Stimulated activated CD8-positive, alpha-beta memory T cell treated with anti-CD3 and anti-CD28 coated beads, Interleukin-4, amount 100 ng/mL, for 1 hour (primary cell): Measurements from ENCODE around the gene SDR42E2.
"Not testable (repeated sequence)": the region's sequence is repeated elsewhere in the genome, so short reads cannot be mapped to it uniquely, and the experiment has no call there.

Source experiments
- DNase-seq, 2 donors: peaks; one replicate each; pipeline ENCODE4 v3.0.0-alpha.2; 2020; ENCODE audit warnings: low read depth in 2 of 2, low spot score in 1 of 2

Gene SDR42E2

DNA sequence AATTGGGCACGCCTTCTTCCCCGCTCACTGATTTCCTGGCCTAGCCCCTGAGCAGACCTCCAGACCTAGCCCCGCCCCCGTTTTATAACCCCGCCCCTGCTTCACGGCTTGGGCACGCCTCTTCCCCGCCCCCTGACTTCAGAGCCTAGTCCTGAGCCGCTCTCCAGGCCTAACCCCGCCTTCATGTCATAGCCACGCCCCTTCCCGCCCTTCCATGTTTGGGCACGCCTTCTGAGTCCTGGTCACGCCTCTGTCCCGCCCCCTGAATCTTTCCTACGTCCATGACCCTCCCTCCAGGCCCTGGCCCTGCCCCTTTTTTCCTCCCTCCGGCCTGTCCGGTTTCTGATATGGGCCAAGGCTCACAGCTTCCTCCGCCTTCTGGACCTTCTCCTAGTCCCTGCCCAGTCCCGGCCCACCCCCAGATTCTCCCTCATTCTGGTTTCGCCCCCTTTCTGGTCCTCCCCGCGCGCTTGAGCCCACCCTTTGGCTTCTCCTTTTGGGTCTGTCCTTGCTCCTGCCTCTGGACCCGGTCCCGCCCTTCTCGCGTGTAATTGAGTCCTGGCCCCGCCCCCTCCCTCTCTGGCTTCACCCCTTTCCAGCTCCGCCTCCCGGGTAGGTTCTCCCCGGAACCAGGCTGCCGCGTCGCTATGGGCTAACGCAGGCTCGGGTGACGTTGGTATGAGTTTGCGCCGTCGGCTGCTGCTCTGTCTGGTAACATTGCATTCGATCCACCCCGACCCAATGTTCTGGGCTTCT is 28.6 kb downstream of the SDR42E2 start:
- DNase-seq = peak; percentile 99 to 100

DNA sequence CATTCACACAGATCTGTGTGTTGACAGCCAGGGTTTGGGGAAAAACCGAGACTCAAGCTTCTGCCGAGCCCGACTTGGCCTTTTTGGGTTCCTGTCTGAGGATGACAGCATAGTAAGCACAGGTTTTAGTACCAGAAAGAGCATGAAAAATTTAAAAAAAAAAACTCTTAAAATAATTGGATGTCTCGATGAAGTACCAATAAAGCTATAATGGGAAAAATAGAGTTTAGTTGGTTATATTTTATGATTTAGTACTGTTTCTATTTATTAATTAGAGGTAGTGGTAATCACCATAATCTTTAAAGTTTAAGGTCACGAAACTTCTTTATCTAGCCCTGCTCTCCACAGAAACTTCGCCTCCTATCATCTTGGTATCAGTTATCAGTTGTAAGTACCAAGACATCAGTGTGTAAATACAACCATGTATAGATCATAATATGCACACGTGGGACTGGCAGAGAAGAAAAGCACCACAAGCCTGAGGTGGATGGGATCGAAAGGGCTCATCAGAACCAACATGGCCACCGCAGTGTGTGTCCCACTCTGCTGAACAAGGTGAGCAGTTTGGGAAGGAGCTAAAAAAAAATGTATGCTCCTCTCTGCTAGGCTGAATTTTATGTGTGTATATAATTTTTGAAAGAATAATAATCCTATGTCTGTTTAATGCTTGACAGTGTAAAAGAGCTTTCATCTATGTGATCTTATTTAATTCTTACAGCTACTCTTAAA is 29.4 kb downstream of the SDR42E2 start:
- DNase-seq = no peak

- DNase-seq = peak in 1 of 2 donors; percentile 56
Measured at GRCh38 chr16:22192261-22193062, 30.2 kb downstream of the SDR42E2 start.

DNA sequence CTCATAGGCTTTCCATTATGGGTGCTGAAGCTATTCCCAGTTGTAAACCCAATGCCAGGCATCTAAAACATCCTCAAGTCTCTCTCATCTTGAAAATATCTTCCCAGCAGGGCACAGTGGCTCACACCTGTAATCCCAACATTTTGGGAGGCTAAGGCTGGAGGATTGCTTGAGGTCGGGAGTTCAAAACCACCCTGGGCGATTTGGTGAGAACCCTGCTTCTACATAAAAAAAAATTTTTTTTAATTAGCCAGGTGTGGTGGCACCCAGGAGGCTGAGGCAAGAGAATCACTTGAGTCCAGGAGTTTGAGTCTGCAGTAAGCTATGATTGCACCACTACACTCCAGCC is 30.7 kb downstream of the SDR42E2 start:
- no peak for DNase-seq

GRCh38 chr16:22194707-22195444 is 32.6 kb downstream of the SDR42E2 start:
- DNase-seq = no peak

GRCh38 chr16:22195445-22195694 is 33.1 kb downstream of the SDR42E2 start:
- DNase-seq = no peak

DNA sequence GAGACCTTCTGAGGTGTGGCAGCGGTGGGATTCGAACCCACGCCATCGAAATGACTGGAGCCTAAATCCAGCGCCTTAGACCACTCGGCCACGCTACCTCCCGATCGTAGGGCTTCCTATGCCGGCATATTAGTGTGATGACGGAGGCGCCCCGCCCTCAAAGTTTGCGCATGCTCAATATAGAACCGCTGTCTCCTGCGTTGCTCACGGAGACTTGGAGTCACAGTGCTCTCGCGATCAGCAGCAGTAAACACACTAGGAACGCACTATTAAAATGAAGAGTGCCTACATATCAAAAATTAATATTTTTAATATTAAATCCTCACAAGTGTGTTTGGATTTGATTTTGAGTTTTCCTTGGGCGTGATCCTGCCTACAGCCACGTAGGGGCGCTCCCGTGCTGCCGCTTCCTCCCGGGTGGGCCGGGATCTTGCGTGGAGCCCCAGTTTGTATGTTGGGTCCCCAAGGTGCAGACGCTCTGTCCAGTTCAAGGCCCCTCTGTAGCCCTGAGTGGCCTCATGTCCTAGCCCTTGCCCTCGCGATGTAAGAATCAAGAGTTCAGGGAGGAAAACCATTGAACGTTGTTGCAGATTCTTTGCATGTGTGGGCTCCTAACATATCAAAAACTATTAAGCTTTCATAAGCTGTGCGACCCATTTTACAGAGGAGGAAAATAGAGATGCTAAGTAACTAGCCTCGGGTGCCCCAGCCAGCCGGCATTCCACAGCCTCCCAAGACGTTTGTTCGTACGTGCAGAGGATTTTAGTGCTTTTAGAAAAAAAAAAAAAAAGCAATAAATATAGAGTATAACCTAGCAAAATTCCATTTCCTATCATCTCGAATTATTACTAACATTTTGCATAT is 33.6 kb downstream of the SDR42E2 start:
- DNase-seq = peak; percentile 79 to 87

DNA sequence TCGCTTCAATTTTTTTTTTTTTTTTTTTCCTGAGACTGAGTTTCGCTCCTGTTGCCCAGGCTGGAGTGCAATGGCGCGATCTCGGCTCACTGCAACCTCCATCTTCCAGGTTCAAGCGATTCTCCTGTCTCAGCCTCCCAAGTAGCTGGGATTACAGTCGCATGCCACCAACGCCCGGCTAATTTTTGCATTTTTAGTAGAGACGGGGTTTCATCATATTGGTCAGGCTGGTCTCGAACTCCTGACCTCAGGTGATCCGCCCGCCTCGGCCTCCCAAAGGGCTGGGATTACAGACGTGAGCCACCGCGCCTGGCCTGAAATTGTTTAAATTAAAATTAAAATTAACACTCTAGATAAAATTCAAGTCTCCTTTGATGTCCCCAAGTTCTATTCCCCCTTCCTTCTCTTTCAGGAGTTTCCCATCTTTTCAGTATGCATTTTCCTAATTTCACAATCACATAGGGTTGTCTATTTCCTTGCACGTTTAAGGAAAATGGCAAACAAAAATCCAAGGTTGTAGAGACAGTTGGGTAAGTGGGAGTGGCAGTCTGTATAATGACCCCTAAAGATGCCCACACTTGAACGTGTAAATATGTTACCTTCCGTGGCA is 34.4 kb downstream of the SDR42E2 start:
- DNase-seq = not testable (repeated sequence)

GRCh38 chr16:22198547-22199293 is 36.4 kb downstream of the SDR42E2 start:
- no peak for DNase-seq

GRCh38 chr16:22202261-22202637 is 39.9 kb downstream of the SDR42E2 start:
- DNase-seq = no peak

DNA sequence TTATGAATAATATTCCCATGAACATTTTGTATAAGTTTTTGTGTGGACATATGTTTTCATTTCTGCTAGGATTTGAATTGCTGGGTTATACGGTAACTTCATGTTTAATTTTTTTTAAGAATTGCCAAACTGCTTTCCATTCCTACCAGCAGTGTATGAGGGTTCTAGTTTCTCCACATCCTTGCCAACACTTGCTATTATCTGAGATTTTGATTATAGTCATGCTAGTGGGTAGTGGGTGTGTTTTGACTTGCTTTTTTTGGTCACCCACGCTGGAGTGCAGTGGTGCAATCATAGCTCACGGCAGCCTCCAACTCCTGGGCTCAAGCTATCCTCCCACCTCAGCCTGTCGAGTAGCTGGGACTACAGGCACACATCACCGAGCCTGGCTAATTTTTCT is 40.8 kb downstream of the SDR42E2 start:
- DNase-seq = no peak

GRCh38 chr16:22204091-22204655 is 41.9 kb downstream of the SDR42E2 start:
- DNase-seq = no peak

- no peak for DNase-seq
Measured at GRCh38 chr16:22205577-22206012, 43.3 kb downstream of the SDR42E2 start.

DNA sequence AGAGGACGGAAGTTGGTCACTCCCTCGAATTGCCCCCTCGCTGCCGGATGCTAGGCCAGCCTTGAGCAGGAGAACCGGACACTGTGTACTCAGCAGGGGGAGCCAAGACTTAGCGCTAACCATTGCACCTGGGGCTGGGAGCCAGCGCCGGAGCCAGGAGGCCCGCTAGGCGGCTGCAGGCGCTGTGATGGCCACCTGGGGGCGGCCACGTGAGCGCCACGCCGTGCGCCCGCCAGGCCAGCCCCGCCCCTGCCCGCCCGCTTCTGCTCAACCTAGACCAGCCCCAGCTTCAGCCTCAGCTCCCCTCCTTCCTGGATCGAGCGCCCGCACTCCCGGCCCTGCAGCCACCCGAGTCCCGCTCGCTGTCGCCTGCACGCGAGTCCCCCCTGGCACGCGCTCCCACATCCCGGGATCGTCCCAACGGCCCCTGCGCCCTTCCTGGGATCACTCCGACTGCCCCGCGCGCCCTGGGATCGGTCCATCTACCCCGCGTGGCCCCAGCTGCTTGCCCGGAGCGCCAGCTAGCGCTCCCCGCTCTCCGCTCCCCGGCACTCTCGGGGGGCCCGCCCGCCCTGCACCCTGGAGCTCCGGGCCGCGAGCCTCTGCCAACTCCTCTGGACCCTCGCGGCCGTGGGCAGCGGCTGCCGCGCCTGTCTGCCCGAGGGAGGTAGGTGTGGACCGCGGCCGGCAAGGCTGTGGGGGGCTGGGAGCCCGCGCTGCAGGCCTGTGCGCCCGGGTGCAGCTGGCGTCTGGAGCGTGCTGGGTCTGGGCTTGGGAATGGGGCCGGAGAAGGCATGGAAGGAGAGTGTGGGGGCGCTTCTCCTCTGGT is 43.9 kb downstream of the SDR42E2 start, which contains the start of gene EEF2K:
EEF2K (plus strand) TSS at position 266 of the 829 bp plus-strand sequence. CDS start 19,452 bp downstream, outside the sequence.
- DNase-seq = peak in 1 of 2 donors; percentile 63

DNA sequence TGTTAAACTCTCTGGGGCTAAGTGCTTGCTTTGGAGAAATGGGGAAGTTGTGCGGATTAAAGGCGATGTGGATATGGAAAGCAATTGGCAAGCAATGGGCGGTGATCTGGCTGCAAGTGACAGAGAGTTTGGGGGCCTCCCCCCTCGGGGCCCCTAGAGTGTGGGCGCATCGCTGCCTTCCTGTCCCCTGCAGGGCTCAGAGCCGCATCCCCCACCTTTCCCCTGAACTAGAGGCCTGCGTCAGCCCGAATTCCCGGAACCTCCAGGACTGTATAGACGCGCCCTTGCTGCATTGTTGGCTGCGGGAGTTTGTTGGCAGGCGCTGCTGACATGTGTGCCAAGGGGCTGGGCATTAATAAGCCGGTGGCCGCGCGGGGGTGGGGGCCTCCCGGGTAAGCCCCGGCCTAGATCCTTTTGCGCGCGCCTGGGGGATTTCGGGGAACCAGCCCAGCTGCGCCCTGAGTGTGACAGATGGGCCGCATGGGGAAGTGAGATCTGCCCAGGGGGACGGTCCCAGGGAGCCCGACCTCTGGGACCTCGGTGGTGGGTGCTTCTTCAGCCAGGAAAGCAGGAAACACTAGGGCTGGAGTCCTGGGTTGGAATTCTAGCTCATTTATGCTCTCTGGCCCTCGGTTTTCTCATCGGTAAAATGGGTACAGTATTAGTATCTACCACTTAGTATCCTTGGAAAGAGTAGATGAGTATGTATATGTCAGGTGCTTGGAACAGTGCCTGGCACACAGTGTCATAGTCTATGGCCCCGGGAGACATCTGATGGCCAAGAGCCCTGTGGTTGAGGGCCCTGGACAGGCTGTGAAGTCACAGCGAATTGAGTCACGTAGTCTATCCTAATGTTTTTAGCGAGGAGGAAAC is 44.8 kb downstream of the SDR42E2 start:
- no peak for DNase-seq

GRCh38 chr16:22207715-22208360 is 45.5 kb downstream of the SDR42E2 start:
- DNase-seq = no peak

DNA sequence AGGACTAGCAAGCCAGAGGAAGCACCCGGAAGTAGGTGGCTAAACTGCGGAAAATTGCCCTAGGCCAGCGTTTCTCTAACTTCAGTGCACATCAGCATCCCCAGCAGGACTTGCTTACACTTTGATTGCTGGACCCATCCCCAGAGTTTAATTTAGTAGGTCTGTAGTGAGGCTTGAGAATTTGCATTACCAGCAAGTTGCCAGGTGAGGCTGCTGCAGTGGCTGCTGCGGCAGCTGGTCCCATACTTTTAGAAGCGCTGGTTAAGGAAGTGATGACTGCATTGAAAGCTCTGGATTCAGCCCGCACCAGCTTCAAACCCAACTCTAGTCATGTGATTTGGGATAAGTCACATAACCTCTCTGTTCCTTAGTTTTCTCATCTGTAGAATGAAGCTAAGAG is 48.0 kb downstream of the SDR42E2 start:
- DNase-seq = no peak
